Astrocyte (in vitro differentiated cells and primary cell): Measurements from ENCODE around the gene ZNF439. TPM values are rescaled to one million over a fixed set of nuclear protein-coding genes. Genes with fewer than 3 reads are reported as not detected.
"Not testable (repeated sequence)": the region's sequence is repeated elsewhere in the genome, so short reads cannot be mapped to it uniquely, and the experiment has no call there.

Experiments used
- DNase-seq: peaks from one replicate; pipeline ENCODE4 v3.0.0-alpha.2; 2010; ENCODE audit warnings: low read depth
- FAIRE-seq: peaks from 2 replicates; lab custom pipeline; 2011; peaks lifted over from hg19 to GRCh38; lab: Jason Lieb, UNC
- H2AFZ ChIP-seq: 2 replicates; pipeline ENCODE4 v1.6.0; 2012; ENCODE audit warnings: low read depth, low read length, inconsistent platforms
- H3K27ac ChIP-seq: 2 replicates; pipeline ENCODE4 v1.5.1; 2011; ENCODE audit warnings: low read depth, low read length, inconsistent platforms
- H3K27me3 ChIP-seq: 2 replicates; pipeline ENCODE4 v1.6.0; 2011; ENCODE audit warnings: low read length, inconsistent platforms; ENCODE audit not compliant: insufficient read depth
- H3K36me3 ChIP-seq: 2 replicates; pipeline ENCODE4 v1.5.1; 2011; ENCODE audit warnings: low read length, inconsistent platforms; ENCODE audit not compliant: insufficient read depth
- H3K4me1 ChIP-seq: 2 replicates; pipeline ENCODE4 v1.5.1; 2011; ENCODE audit warnings: low read length, inconsistent platforms; ENCODE audit not compliant: insufficient read depth
- H3K4me2 ChIP-seq: 2 replicates; pipeline ENCODE4 v1.6.0; 2012; ENCODE audit warnings: low read length, inconsistent platforms
- H3K4me3 ChIP-seq: 2 replicates; pipeline ENCODE4 v1.5.1; 2011; ENCODE audit warnings: low read depth, mild to moderate bottlenecking, low read length, inconsistent platforms; ENCODE audit not compliant: insufficient read depth
- H3K79me2 ChIP-seq: 2 replicates; pipeline ENCODE4 v1.6.0; 2012; ENCODE audit warnings: mild to moderate bottlenecking, low read length, inconsistent platforms; ENCODE audit not compliant: insufficient read depth
- H3K9ac ChIP-seq: 2 replicates; pipeline ENCODE4 v1.6.0; 2012; ENCODE audit warnings: mild to moderate bottlenecking, low read length, inconsistent platforms
- H3K9me3 ChIP-seq: 2 replicates; pipeline ENCODE4 v1.5.1; 2012; ENCODE audit warnings: low read depth, mild to moderate bottlenecking, low read length, inconsistent platforms; ENCODE audit not compliant: insufficient read depth
- H4K20me1 ChIP-seq: 2 replicates; pipeline ENCODE4 v1.6.0; 2012; ENCODE audit warnings: low read length, inconsistent platforms; ENCODE audit not compliant: insufficient read depth
- H3K27ac Mint-ChIP-seq: one replicate; pipeline ENCODE4 v1.8.0; 2021; ENCODE audit warnings: mild to moderate bottlenecking, mixed read lengths; ENCODE audit not compliant: unreplicated experiment
- H3K27me3 Mint-ChIP-seq: one replicate; pipeline ENCODE4 v1.8.0; 2021; ENCODE audit warnings: low read depth, mixed read lengths; ENCODE audit not compliant: unreplicated experiment
- H3K36me3 Mint-ChIP-seq: one replicate; pipeline ENCODE4 v1.8.0; 2021; ENCODE audit warnings: low read depth, mixed read lengths; ENCODE audit not compliant: unreplicated experiment
- H3K4me1 Mint-ChIP-seq: one replicate; pipeline ENCODE4 v1.8.0; 2021; ENCODE audit warnings: low read depth, mixed read lengths; ENCODE audit not compliant: unreplicated experiment
- H3K4me3 Mint-ChIP-seq: one replicate; pipeline ENCODE4 v1.8.0; 2021; ENCODE audit warnings: mild to moderate bottlenecking, moderate library complexity, mixed read lengths; ENCODE audit not compliant: unreplicated experiment
- H3K9me3 Mint-ChIP-seq: one replicate; pipeline ENCODE4 v1.8.0; 2021; ENCODE audit warnings: mild to moderate bottlenecking, mixed read lengths; ENCODE audit not compliant: unreplicated experiment
- EZH2 ChIP-seq: IDR thresholded peaks from 2 replicates; pipeline ENCODE4 v1.6.1; 2012; ENCODE audit warnings: mild to moderate bottlenecking, low read length, inconsistent platforms; ENCODE audit not compliant: insufficient read depth
- total RNA-seq: library from RNA; stranded (reverse); gene quantifications from 2 replicates; pipeline ENCODE4 v1.2.1, GENCODE V29; 2021
- TF ChIP-seq, protein P1 (sequence below): IDR thresholded peaks from 2 replicates; pipeline ENCODE4 v1.5.1; 2011; ENCODE audit warnings: low read depth, mild to moderate bottlenecking, inconsistent platforms, low read length, moderate library complexity; ENCODE audit not compliant: insufficient read depth

Gene ZNF439
- total RNA-seq, 1 donor from 2014 or later: not detected

DNA sequence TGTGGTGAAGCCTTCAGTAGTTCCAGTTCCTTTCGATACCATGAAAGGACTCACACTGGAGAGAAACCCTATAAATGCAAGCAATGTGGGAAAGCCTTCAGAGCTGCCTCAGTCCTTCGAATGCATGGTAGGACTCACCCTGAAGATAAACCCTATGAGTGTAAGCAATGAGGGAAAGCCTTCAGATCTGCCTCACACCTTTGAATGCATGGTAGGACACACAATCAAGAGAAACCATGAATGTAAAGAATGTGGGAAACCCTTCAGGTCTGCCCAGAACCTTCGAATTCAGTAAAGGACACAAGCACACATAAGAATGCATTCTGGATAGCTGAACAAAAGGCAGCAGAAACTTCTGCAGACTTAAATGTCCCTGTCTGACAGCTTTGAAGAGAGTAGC, 57.4 kb downstream of the ZNF439 start:
- no peak overlapping the region for H3K27ac ChIP-seq
- no peaks in the 10 kb centered on the region for H4K20me1 ChIP-seq
- no peak for FAIRE-seq
- no peaks in the 10 kb centered on the region for H3K27me3 ChIP-seq
- Mint-ChIP-seq H3K4me1 (no peaks in the 10 kb centered on the region), H3K27ac (no peak overlapping the region), H3K36me3 (no peaks in the 10 kb centered on the region), H3K9me3 (peaks cover 26% of the 10 kb centered on the region), H3K4me3 (no peak overlapping the region), H3K27me3 (no peaks in the 10 kb centered on the region)
- TF ChIP-seq, protein P1, sequence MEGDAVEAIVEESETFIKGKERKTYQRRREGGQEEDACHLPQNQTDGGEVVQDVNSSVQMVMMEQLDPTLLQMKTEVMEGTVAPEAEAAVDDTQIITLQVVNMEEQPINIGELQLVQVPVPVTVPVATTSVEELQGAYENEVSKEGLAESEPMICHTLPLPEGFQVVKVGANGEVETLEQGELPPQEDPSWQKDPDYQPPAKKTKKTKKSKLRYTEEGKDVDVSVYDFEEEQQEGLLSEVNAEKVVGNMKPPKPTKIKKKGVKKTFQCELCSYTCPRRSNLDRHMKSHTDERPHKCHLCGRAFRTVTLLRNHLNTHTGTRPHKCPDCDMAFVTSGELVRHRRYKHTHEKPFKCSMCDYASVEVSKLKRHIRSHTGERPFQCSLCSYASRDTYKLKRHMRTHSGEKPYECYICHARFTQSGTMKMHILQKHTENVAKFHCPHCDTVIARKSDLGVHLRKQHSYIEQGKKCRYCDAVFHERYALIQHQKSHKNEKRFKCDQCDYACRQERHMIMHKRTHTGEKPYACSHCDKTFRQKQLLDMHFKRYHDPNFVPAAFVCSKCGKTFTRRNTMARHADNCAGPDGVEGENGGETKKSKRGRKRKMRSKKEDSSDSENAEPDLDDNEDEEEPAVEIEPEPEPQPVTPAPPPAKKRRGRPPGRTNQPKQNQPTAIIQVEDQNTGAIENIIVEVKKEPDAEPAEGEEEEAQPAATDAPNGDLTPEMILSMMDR: no peak
- TF ChIP-seq EZH2: no peak
- no peak overlapping the region for H3K4me2 ChIP-seq
- no peak for DNase-seq
- no peaks in the 10 kb centered on the region for H3K4me1 ChIP-seq
- peaks cover 14% of the 10 kb centered on the region for H3K36me3 ChIP-seq
- no peaks in the 10 kb centered on the region for H3K79me2 ChIP-seq
- no peak overlapping the region for H3K4me3 ChIP-seq
- H2AFZ ChIP-seq: no peak overlapping the region
- H3K9me3 ChIP-seq: peaks cover 42% of the 10 kb centered on the region
- no peak overlapping the region for H3K9ac ChIP-seq

DNA sequence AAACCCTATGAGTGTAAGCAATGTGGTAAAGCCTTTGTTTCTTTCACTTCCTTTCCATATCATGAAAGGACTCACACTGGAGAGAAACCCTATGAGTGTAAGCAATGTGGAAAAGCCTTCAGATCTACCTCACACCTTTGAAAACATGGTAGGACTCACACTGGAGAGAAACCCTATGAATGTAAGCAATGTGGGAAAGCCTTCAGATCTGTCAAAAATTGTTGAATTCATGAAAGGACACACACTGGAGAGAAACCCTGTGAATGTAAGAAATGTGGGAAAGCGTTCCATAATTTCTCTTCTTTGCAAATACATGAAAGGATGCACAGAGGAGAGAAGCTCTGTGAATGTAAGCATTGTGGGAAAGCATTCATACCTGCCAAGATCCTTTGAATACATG, 63.4 kb downstream of the ZNF439 start:
- H3K27me3 Mint-ChIP-seq, H3K4me1 ChIP-seq, H3K4me3 Mint-ChIP-seq, H3K4me2 ChIP-seq, H3K27me3 ChIP-seq, DNase-seq, FAIRE-seq, H2AFZ ChIP-seq, H3K36me3 ChIP-seq, H3K9ac ChIP-seq, H3K36me3 Mint-ChIP-seq, H3K27ac ChIP-seq, H3K27ac Mint-ChIP-seq, H3K79me2 ChIP-seq, H3K4me3 ChIP-seq, H3K4me1 Mint-ChIP-seq, H4K20me1 ChIP-seq: not testable (repeated sequence)
- H3K9me3 Mint-ChIP-seq: peaks cover 23% of the 10 kb centered on the region
- H3K9me3 ChIP-seq: peaks cover 21% of the 10 kb centered on the region

DNA sequence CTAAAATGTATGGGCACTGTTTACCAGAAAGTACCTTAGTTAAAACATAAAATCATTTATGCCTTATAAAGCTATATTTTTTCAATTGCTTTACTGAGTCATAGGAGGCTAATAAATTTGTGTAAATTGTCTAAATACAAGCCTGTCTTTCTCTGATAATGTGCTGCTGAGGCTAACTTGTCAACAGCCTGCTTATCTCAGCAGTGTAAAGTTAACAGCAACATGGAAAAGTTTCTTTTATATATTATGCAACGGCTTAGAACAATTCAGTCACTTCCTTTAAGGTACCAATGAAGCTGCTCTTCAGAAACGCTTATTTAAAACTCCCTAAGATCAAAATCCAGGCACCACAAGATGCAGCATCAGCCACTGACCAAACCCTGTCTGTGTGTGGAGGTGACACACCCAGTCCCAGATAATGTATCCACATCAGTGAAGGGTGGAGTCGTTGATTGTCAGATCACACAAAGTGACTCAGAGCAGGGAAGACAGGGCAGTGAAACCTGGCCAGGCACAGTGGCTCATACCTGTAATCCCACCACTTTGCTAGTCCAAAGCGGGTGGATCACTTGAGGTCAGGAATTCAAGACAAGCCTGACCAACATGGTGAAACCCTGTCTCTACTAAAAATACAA, 66.0 kb downstream of the ZNF439 start:
- peaks cover 23% of the 10 kb centered on the region for H3K9me3 ChIP-seq
- not testable (repeated sequence) for FAIRE-seq, H3K4me3 Mint-ChIP-seq

More for the DNA sequence above, 66.0 kb downstream of the ZNF439 start:
- H3K4me1 Mint-ChIP-seq, H3K79me2 ChIP-seq, H2AFZ ChIP-seq, H3K4me1 ChIP-seq, DNase-seq, H3K27me3 ChIP-seq, H3K36me3 ChIP-seq, H3K27ac Mint-ChIP-seq, H3K9me3 Mint-ChIP-seq, H3K27ac ChIP-seq, H4K20me1 ChIP-seq, H3K36me3 Mint-ChIP-seq, H3K4me2 ChIP-seq, H3K9ac ChIP-seq, H3K27me3 Mint-ChIP-seq, H3K4me3 ChIP-seq: not testable (repeated sequence)

Other genes starting within 250 kb of the ZNF439 start
- gene ZNF823, start 109.8 kb upstream of the ZNF439 start, total RNA-seq: 2.2 and 5.4 TPM in 2 replicates
- gene ZNF441, start 81.7 kb upstream of the ZNF439 start, total RNA-seq: not detected in 2 replicates
- gene ZNF491, start 50.2 kb upstream of the ZNF439 start, total RNA-seq: not detected in 2 replicates
- not detected in 2 replicates for gene ZNF440, start 34.5 kb upstream of the ZNF439 start, total RNA-seq
- not detected in 2 replicates for gene ZNF69, start 39.1 kb downstream of the ZNF439 start, total RNA-seq
- not detected in 2 replicates for gene ZNF700, start 76.4 kb downstream of the ZNF439 start, total RNA-seq
- not detected in 2 replicates for gene ZNF763, start 116.3 kb downstream of the ZNF439 start, total RNA-seq
- not detected in 2 replicates for gene ZNF433, start 187.0 kb downstream of the ZNF439 start, total RNA-seq
- gene ZNF878, start 204.2 kb downstream of the ZNF439 start, total RNA-seq: not detected in 2 replicates
- not detected in 2 replicates for gene ZNF844, start 216.0 kb downstream of the ZNF439 start, total RNA-seq